D721Med (cell line): ENCODE data around the gene SPEG.

Source experiments
- DNase-seq: peaks from one replicate; pipeline ENCODE4 v3.0.0; 2011; ENCODE audit warnings: low spot score; ENCODE audit not compliant: insufficient read length
- FAIRE-seq: peaks from 2 replicates; lab custom pipeline; 2011; peaks lifted over from hg19 to GRCh38; lab: Jason Lieb, UNC
- CTCF ChIP-seq: IDR thresholded peaks from 2 replicates; pipeline ENCODE4 v1.5.1; 2012; ENCODE audit warnings: mild to moderate bottlenecking, control low read depth; ENCODE audit not compliant: insufficient read depth; ENCODE audit errors: missing control alignments

The SPEG gene

GRCh38 chr2:219499555-219499954, 64.9 kb downstream of the SPEG start:
- TF ChIP-seq CTCF, result no peak
- DNase-seq, result no peak
- no peak for FAIRE-seq

GRCh38 chr2:219500135-219500534, 65.5 kb downstream of the SPEG start:
- DNase-seq (no peak), FAIRE-seq (no peak)
- TF ChIP-seq CTCF, result peak; percentile 31

- FAIRE-seq (no peak), DNase-seq (no peak)
- no peak for TF ChIP-seq CTCF
Measured at GRCh38 chr2:219501849-219502248, 67.2 kb downstream of the SPEG start.

- DNase-seq (no peak), FAIRE-seq (no peak)
- no peak for TF ChIP-seq CTCF
Measured at GRCh38 chr2:219502618-219503017, 68.0 kb downstream of the SPEG start.

GRCh38 chr2:219505585-219505984, 70.9 kb downstream of the SPEG start:
- no peak for TF ChIP-seq CTCF
- FAIRE-seq, result no peak
- DNase-seq, result no peak

GRCh38 chr2:219506153-219506801, 71.6 kb downstream of the SPEG start:
- DNase-seq (no peak), FAIRE-seq (no peak)
- TF ChIP-seq CTCF, result no peak

GRCh38 chr2:219506802-219507526, 72.3 kb downstream of the SPEG start:
- DNase-seq (no peak), FAIRE-seq (no peak)
- no peak for TF ChIP-seq CTCF
